NCI-H2227 (cell line): ENCODE data around the gene CDH22.

ENCODE experiments used
- DNase-seq: peaks from one replicate; lab custom pipeline; 2025; ENCODE audit not compliant: unreplicated experiment; lab: John Stamatoyannopoulos, UW

CDH22 gene

GRCh38 chr20:46272389-46273047 is 35.8 kb downstream of the CDH22 start:
- DNase-seq: no peak

GRCh38 chr20:46270977-46271744 is 37.1 kb downstream of the CDH22 start:
- DNase-seq: peak; percentile 36

GRCh38 chr20:46269372-46269771 is 38.9 kb downstream of the CDH22 start:
- peak; percentile 25 for DNase-seq

- no peak for DNase-seq
Measured at GRCh38 chr20:46268662-46269061, 39.6 kb downstream of the CDH22 start.

- DNase-seq: peak; percentile 94
Measured at GRCh38 chr20:46268131-46268614, 40.1 kb downstream of the CDH22 start.

- no peak for DNase-seq
Measured at GRCh38 chr20:46267108-46268105, 40.9 kb downstream of the CDH22 start.

GRCh38 chr20:46265539-46265938 is 42.8 kb downstream of the CDH22 start:
- DNase-seq: no peak

- DNase-seq: peak; percentile 45
Measured at GRCh38 chr20:46264391-46265266, 43.7 kb downstream of the CDH22 start.

GRCh38 chr20:46261456-46262253 is 46.6 kb downstream of the CDH22 start:
- no peak for DNase-seq

- no peak for DNase-seq
Measured at GRCh38 chr20:46260936-46261454, 47.3 kb downstream of the CDH22 start.

- DNase-seq: no peak
Measured at GRCh38 chr20:46260480-46260879, 47.8 kb downstream of the CDH22 start.

- DNase-seq: no peak
Measured at GRCh38 chr20:46259260-46259859, 48.9 kb downstream of the CDH22 start.

- DNase-seq: no peak
Measured at GRCh38 chr20:46257887-46258286, 50.4 kb downstream of the CDH22 start.

- no peak for DNase-seq
Measured at GRCh38 chr20:46256293-46256692, 52.0 kb downstream of the CDH22 start.

GRCh38 chr20:46255440-46256104 is 52.7 kb downstream of the CDH22 start:
- peak; percentile 95 for DNase-seq

- DNase-seq: no peak
Measured at GRCh38 chr20:46253391-46253790, 54.9 kb downstream of the CDH22 start.

- no peak for DNase-seq
Measured at GRCh38 chr20:46252352-46253091, 55.8 kb downstream of the CDH22 start.
